ENCODE data around the gene EIPR1.

EIPR1 gene

DNA sequence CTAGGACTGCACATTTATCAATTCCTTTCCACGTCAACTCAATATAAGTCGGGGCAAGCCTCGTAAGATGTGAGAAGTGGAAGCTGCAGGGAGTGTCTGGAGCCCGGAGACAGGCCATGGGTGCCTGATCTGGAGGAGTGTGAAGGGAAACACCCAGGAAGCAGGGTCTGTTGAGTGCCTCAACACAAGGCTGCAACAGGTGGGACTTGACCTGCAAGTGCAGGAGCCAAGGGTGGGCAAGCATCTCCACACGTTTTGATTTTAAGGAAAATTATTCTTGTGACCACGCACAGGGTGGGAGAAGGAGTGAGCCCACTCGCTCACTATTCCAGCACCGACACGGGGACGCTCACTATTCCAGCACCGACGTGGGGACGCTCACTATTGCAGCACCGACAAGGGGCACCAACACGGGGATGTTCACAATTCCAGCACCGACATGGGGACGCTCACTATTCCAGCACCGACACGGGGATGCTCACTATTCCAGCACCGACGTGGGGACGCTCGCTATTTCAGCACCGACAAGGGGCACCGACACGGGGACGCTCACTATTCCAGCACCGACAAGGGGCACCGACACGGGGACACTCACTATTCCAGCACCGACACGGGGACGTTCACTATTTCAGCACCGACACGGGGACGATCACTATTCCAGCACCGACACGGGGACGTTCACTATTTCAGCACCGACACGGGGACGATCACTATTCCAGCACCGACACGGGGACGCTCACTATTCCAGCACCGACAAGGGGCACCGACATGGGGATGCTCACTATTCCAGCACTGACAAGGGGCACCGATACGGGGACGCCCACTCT is 197.3 kb downstream of the EIPR1 start:
- Histone ChIP-seq H3K36me3 (ENCODE audit: low read depth) (no peaks in the 10 kb centered on the region), H3K9me3 (ENCODE audit: severe bottlenecking) (no peaks in the 10 kb centered on the region), H3K4me3 (ENCODE audit: severe bottlenecking) (no peak overlapping the region), H3K27me3 (ENCODE audit: insufficient read depth, poor library complexity, severe bottlenecking) (no peaks in the 10 kb centered on the region), H3K4me1 (ENCODE audit: insufficient read depth, poor library complexity, severe bottlenecking) (no peaks in the 10 kb centered on the region), H3K27ac (ENCODE audit: poor library complexity, severe bottlenecking) (no peak overlapping the region)
- ATAC-seq (ENCODE audit: low read depth) (no peak), DNase-seq (ENCODE audit: low spot score) (no peak)
- TF ChIP-seq, protein P1, sequence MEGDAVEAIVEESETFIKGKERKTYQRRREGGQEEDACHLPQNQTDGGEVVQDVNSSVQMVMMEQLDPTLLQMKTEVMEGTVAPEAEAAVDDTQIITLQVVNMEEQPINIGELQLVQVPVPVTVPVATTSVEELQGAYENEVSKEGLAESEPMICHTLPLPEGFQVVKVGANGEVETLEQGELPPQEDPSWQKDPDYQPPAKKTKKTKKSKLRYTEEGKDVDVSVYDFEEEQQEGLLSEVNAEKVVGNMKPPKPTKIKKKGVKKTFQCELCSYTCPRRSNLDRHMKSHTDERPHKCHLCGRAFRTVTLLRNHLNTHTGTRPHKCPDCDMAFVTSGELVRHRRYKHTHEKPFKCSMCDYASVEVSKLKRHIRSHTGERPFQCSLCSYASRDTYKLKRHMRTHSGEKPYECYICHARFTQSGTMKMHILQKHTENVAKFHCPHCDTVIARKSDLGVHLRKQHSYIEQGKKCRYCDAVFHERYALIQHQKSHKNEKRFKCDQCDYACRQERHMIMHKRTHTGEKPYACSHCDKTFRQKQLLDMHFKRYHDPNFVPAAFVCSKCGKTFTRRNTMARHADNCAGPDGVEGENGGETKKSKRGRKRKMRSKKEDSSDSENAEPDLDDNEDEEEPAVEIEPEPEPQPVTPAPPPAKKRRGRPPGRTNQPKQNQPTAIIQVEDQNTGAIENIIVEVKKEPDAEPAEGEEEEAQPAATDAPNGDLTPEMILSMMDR (IDR thresholded peaks at IDR 0.05; ENCODE audit: poor library complexity, severe bottlenecking): no peak

DNA sequence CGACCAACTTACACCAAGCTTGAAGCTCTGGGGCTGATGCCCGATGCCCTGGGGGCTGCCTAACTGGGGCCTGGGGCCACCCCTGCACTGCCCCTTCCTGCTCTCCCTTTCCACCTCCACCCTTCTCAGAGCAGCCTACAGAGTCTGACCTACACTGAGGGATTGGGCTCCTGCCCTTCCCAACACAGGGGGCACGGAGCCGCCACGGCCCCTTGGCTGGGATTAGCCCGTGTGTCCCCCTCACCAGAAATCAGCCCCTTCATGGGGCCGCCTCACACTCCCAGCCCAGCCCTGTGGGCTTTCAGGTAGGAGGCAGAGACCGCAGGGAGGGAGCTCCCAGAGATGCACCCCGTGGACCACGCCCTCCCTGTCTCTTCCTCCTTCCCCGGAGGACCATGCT is 198.0 kb downstream of the EIPR1 start:
- H3K4me3 ChIP-seq (ENCODE audit: severe bottlenecking): no peak overlapping the region
- no peaks in the 10 kb centered on the region for H3K27me3 ChIP-seq (ENCODE audit: insufficient read depth, poor library complexity, severe bottlenecking)
- H3K9me3 ChIP-seq (ENCODE audit: severe bottlenecking): no peaks in the 10 kb centered on the region
- no peaks in the 10 kb centered on the region for H3K36me3 ChIP-seq (ENCODE audit: low read depth)
- no peak overlapping the region for H3K27ac ChIP-seq (ENCODE audit: poor library complexity, severe bottlenecking)
- ATAC-seq (ENCODE audit: low read depth) (no peak), DNase-seq (ENCODE audit: low spot score) (no peak)
- H3K4me1 ChIP-seq (ENCODE audit: insufficient read depth, poor library complexity, severe bottlenecking): no peaks in the 10 kb centered on the region
- TF ChIP-seq, protein P1 (IDR thresholded peaks at IDR 0.05; ENCODE audit: poor library complexity, severe bottlenecking): no peak

- Histone ChIP-seq H3K4me1 (ENCODE audit: insufficient read depth, poor library complexity, severe bottlenecking) (no peaks in the 10 kb centered on the region), H3K4me3 (ENCODE audit: severe bottlenecking) (no peak overlapping the region), H3K27ac (ENCODE audit: poor library complexity, severe bottlenecking) (no peak overlapping the region), H3K36me3 (ENCODE audit: low read depth) (no peaks in the 10 kb centered on the region), H3K27me3 (ENCODE audit: insufficient read depth, poor library complexity, severe bottlenecking) (no peaks in the 10 kb centered on the region), H3K9me3 (ENCODE audit: severe bottlenecking) (no peaks in the 10 kb centered on the region)
- DNase-seq (ENCODE audit: low spot score) (no peak), ATAC-seq (ENCODE audit: low read depth) (no peak)
- TF ChIP-seq, protein P1 (IDR thresholded peaks at IDR 0.05; ENCODE audit: poor library complexity, severe bottlenecking): no peak
Measured at GRCh38 chr2:3179208-3179607, 198.4 kb downstream of the EIPR1 start.

- H3K9me3 ChIP-seq (ENCODE audit: severe bottlenecking): no peaks in the 10 kb centered on the region
- no peak overlapping the region for H3K4me3 ChIP-seq (ENCODE audit: severe bottlenecking)
- no peaks in the 10 kb centered on the region for H3K27me3 ChIP-seq (ENCODE audit: insufficient read depth, poor library complexity, severe bottlenecking)
- DNase-seq (ENCODE audit: low spot score) (no peak), ATAC-seq (ENCODE audit: low read depth) (no peak)
- no peaks in the 10 kb centered on the region for H3K4me1 ChIP-seq (ENCODE audit: insufficient read depth, poor library complexity, severe bottlenecking)
- no peaks in the 10 kb centered on the region for H3K36me3 ChIP-seq (ENCODE audit: low read depth)
- TF ChIP-seq, protein P1 (IDR thresholded peaks at IDR 0.05; ENCODE audit: poor library complexity, severe bottlenecking): no peak
- H3K27ac ChIP-seq (ENCODE audit: poor library complexity, severe bottlenecking): no peak overlapping the region
Measured at GRCh38 chr2:3178578-3179031, 199.0 kb downstream of the EIPR1 start.

All from RWPE2 (cell line).